Stimulated activated naive CD8-positive, alpha-beta T cell treated with anti-CD3 and anti-CD28 coated beads, Interleukin-15, Interleukin-2, amounts not matched to agents 100 ng/mL and 50 ng/mL, for 24 hours (primary cell): ENCODE data around the gene ZIC1.

Experiments used
- H3K27ac Mint-ChIP-seq: one replicate; pipeline ENCODE4 v1.8.0; 2021; ENCODE audit warnings: mild to moderate bottlenecking, mixed read lengths
- H3K27me3 Mint-ChIP-seq: one replicate; pipeline ENCODE4 v1.8.0; 2021; ENCODE audit warnings: mixed read lengths
- H3K36me3 Mint-ChIP-seq: one replicate; pipeline ENCODE4 v1.8.0; 2021; ENCODE audit warnings: low read depth, mixed read lengths
- H3K4me1 Mint-ChIP-seq: one replicate; pipeline ENCODE4 v1.8.0; 2021; ENCODE audit warnings: low read depth, mixed read lengths
- H3K4me3 Mint-ChIP-seq: one replicate; pipeline ENCODE4 v1.8.0; 2021; ENCODE audit warnings: mild to moderate bottlenecking, mixed read lengths
- H3K9me3 Mint-ChIP-seq: one replicate; pipeline ENCODE4 v1.8.0; 2021; ENCODE audit warnings: mixed read lengths

The ZIC1 gene

GRCh38 chr3:147371771-147372340, 37.3 kb upstream of the ZIC1 start:
- Mint-ChIP-seq H3K4me3 (no peak overlapping the region), H3K9me3 (peaks cover 5% of the 10 kb centered on the region), H3K27ac (no peak overlapping the region), H3K4me1 (no peaks in the 10 kb centered on the region), H3K27me3 (peaks cover 84% of the 10 kb centered on the region), H3K36me3 (peaks cover 6% of the 10 kb centered on the region)

DNA sequence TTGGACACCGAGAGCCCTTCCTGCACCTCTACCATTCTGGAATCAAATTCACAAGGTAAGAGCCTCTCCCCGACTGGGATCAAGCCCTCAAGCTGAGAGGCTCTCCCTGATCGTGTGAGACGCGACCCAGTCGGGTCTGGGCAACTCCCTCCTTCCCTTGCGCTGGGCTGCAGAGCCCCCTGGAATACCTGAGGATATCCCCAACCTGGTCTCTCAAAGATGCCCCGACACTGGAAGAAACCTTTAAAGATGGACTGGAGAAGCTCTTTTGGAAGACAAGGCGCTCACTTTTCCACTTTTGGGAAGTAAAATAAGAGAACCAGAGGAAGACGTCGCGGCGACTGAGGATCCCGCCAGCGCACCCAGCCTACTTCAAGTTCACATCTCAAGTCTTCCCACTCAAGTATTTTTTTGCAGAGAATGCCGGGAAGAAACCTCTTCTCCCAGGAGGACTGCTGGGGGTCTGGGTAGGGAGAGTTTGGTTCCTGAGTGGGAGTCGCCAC, 36.6 kb upstream of the ZIC1 start:
- H3K27me3 Mint-ChIP-seq, result peaks cover 89% of the 10 kb centered on the region
- H3K9me3 Mint-ChIP-seq, result peaks cover 5% of the 10 kb centered on the region
- peaks cover 6% of the 10 kb centered on the region for H3K36me3 Mint-ChIP-seq
- no peak overlapping the region for H3K27ac Mint-ChIP-seq
- no peaks in the 10 kb centered on the region for H3K4me1 Mint-ChIP-seq
- no peak overlapping the region for H3K4me3 Mint-ChIP-seq

GRCh38 chr3:147373301-147373700, 35.9 kb upstream of the ZIC1 start:
- Mint-ChIP-seq H3K36me3 (peaks cover 6% of the 10 kb centered on the region), H3K9me3 (peaks cover 4% of the 10 kb centered on the region), H3K27ac (no peak overlapping the region), H3K4me3 (no peak overlapping the region), H3K4me1 (no peaks in the 10 kb centered on the region), H3K27me3 (peaks cover 89% of the 10 kb centered on the region)

- H3K9me3 Mint-ChIP-seq, result no peaks in the 10 kb centered on the region
- H3K4me1 Mint-ChIP-seq, result no peaks in the 10 kb centered on the region
- H3K36me3 Mint-ChIP-seq, result peaks cover 2% of the 10 kb centered on the region
- no peak overlapping the region for H3K4me3 Mint-ChIP-seq
- no peak overlapping the region for H3K27ac Mint-ChIP-seq
- peaks cover 84% of the 10 kb centered on the region for H3K27me3 Mint-ChIP-seq
Observed at GRCh38 chr3:147377412-147378367, 31.5 kb upstream of the ZIC1 start.

- H3K4me3 Mint-ChIP-seq, result no peak overlapping the region
- H3K27ac Mint-ChIP-seq, result no peak overlapping the region
- H3K36me3 Mint-ChIP-seq, result no peaks in the 10 kb centered on the region
- no peaks in the 10 kb centered on the region for H3K4me1 Mint-ChIP-seq
- H3K9me3 Mint-ChIP-seq, result no peaks in the 10 kb centered on the region
- H3K27me3 Mint-ChIP-seq, result peaks cover 84% of the 10 kb centered on the region
Observed at GRCh38 chr3:147379651-147380050, 29.5 kb upstream of the ZIC1 start.

GRCh38 chr3:147380387-147380951, 28.7 kb upstream of the ZIC1 start:
- no peaks in the 10 kb centered on the region for H3K4me1 Mint-ChIP-seq
- H3K36me3 Mint-ChIP-seq, result no peaks in the 10 kb centered on the region
- peaks cover 86% of the 10 kb centered on the region for H3K27me3 Mint-ChIP-seq
- H3K27ac Mint-ChIP-seq, result no peak overlapping the region
- no peaks in the 10 kb centered on the region for H3K9me3 Mint-ChIP-seq
- H3K4me3 Mint-ChIP-seq, result no peak overlapping the region

GRCh38 chr3:147380977-147381376, 28.2 kb upstream of the ZIC1 start:
- Mint-ChIP-seq H3K9me3 (no peaks in the 10 kb centered on the region), H3K36me3 (no peaks in the 10 kb centered on the region), H3K4me3 (no peak overlapping the region), H3K4me1 (no peaks in the 10 kb centered on the region), H3K27ac (no peak overlapping the region), H3K27me3 (peaks cover 89% of the 10 kb centered on the region)

GRCh38 chr3:147381596-147381995, 27.6 kb upstream of the ZIC1 start:
- Mint-ChIP-seq H3K4me1 (no peaks in the 10 kb centered on the region), H3K27me3 (peaks cover 91% of the 10 kb centered on the region), H3K4me3 (no peak overlapping the region), H3K27ac (no peak overlapping the region), H3K36me3 (no peaks in the 10 kb centered on the region), H3K9me3 (no peaks in the 10 kb centered on the region)

DNA sequence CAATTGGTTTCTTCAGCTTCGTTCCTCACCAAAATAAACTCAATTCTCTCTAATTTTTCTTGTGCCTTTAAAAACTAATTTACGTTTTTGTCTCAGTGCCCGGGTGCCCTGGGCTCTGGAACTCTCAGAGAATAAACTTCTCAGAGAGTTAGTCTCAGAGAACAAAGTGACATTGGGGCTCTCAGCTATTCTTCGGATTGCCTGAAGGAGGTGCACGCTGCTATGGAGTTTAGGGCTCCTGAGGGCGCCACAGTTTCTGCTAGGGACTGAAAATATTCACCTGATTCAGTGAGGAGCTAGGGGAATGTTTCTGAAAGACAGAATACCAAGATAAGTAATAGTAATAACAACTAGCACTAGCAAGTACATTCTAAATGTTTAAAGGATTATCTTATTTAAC, 25.5 kb upstream of the ZIC1 start:
- Mint-ChIP-seq H3K4me1 (no peaks in the 10 kb centered on the region), H3K27ac (no peak overlapping the region), H3K27me3 (peaks cover 89% of the 10 kb centered on the region), H3K4me3 (no peak overlapping the region), H3K36me3 (no peaks in the 10 kb centered on the region), H3K9me3 (no peaks in the 10 kb centered on the region)

DNA sequence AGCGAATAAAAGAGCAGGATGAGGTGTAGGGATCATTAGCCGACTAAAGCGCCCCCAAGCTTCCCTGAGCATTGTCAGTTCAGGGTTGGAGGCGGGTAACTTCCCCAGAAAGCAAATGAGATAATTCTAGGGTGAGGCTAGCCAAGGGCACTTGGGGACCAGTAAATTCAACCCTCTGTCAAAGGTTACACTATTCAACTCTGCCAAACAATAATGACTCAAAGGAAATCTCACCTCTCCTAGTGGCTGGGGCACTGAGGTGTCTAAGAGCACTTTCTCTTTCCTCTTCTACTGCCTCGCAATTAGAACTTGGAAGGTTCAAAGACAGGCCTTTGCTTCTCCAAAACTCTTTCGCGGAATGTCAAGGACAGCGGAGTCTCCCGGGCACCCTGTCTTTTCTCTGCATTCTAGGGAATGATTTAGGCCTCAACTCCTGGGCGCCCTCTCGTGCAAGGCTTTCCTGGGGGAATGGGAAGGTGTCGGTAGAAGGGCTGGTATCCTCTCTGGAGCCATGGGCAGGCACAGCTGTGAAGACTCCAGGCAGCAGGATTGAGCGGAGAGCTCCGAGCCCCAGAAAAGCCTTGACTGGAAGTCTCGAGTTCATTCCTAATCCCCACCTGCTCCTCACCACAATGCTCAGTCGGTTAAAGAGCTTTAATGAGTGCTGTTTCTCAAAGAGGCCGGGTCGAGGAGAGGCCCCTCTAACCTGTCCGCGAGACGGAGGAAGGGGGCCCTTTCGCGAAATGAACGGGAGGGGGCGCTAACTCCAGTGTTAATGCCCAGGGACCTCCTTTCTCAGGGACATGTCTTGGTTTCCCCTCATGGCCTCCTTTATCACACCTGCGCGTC, 24.7 kb upstream of the ZIC1 start:
- H3K27ac Mint-ChIP-seq, result no peak overlapping the region
- no peak overlapping the region for H3K4me3 Mint-ChIP-seq
- H3K4me1 Mint-ChIP-seq, result no peaks in the 10 kb centered on the region
- peaks cover 6% of the 10 kb centered on the region for H3K36me3 Mint-ChIP-seq
- H3K9me3 Mint-ChIP-seq, result no peaks in the 10 kb centered on the region
- H3K27me3 Mint-ChIP-seq, result peaks cover 89% of the 10 kb centered on the region

- no peak overlapping the region for H3K27ac Mint-ChIP-seq
- no peaks in the 10 kb centered on the region for H3K4me1 Mint-ChIP-seq
- H3K9me3 Mint-ChIP-seq, result no peaks in the 10 kb centered on the region
- H3K4me3 Mint-ChIP-seq, result no peak overlapping the region
- H3K27me3 Mint-ChIP-seq, result peaks cover 89% of the 10 kb centered on the region
- peaks cover 8% of the 10 kb centered on the region for H3K36me3 Mint-ChIP-seq
Observed at GRCh38 chr3:147385059-147386012, 23.8 kb upstream of the ZIC1 start.

DNA sequence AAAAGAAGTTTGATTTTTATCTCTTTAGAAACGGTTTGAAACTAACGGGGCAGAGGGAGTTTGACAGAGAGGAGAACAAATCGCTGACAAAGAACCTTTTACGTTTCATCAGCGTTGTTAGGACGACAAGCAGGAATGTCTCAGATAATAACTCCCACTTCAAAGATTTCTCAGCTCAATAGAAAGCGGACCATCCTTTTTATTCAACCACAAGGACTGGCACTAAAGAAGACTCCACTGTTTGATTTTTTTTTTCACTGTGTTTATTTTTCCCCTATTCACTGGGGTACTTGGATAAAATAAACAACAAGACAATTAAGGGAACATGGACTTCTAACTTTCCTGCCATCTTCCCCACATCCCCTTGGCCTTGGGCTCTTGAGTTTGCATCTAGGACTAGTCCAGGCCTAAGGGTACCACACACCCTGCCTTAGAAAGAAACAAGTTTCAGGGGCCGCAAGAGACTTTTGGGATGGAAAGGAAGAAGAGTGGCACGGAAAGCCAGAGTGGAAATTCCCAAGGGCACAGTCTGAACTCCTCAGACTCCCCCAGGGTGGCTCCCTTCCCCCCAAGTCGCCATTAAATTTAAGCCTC, 21.8 kb upstream of the ZIC1 start:
- H3K4me1 Mint-ChIP-seq, result no peaks in the 10 kb centered on the region
- H3K27me3 Mint-ChIP-seq, result peaks cover 90% of the 10 kb centered on the region
- no peak overlapping the region for H3K4me3 Mint-ChIP-seq
- no peaks in the 10 kb centered on the region for H3K9me3 Mint-ChIP-seq
- peaks cover 11% of the 10 kb centered on the region for H3K36me3 Mint-ChIP-seq
- H3K27ac Mint-ChIP-seq, result no peak overlapping the region

- Mint-ChIP-seq H3K36me3 (peaks cover 11% of the 10 kb centered on the region), H3K27me3 (peaks cover 90% of the 10 kb centered on the region), H3K4me1 (no peaks in the 10 kb centered on the region), H3K4me3 (no peak overlapping the region), H3K27ac (no peak overlapping the region), H3K9me3 (no peaks in the 10 kb centered on the region)
Observed at GRCh38 chr3:147387885-147388699, 21.1 kb upstream of the ZIC1 start.
